Right atrium auricular region (tissue), 2 donors: ENCODE measurements around the gene PSMG4. TPM values are rescaled to one million over a fixed set of nuclear protein-coding genes. Genes with fewer than 3 reads are reported as not detected.

Experiments
- DNase-seq: peaks from one replicate; pipeline ENCODE4 v3.0.0-alpha.2; 2019; ENCODE audit warnings: low spot score
- H3K27ac ChIP-seq, 2 donors: fragments of 200-600 bp; sonication (generic); 1 replicate in 1 of 2; 2 replicates in 1 of 2; pipeline ENCODE4 v1.5.1; 2016 to 2019
- H3K27me3 ChIP-seq, 2 donors: fragments of 200-600 bp; sonication (generic); one replicate each; pipeline versions ENCODE4 v1.5.1 to v1.6.0; 2017 to 2019
- H3K36me3 ChIP-seq: fragments of 200-600 bp; sonication (generic); one replicate; pipeline ENCODE4 v1.5.1; 2016
- H3K4me1 ChIP-seq, 2 donors: fragments of 200-600 bp; sonication (generic); one replicate each; pipeline versions ENCODE4 v1.5.1 to v1.6.0; 2017 to 2019
- H3K4me3 ChIP-seq, 2 donors: fragments of 200-600 bp; sonication (generic); 1 replicate in 1 of 2; 2 replicates in 1 of 2; pipeline ENCODE4 v1.5.1; 2017 to 2019; ENCODE audit warnings: mild to moderate bottlenecking in 1 of 2, moderate library complexity in 1 of 2
- H3K9me3 ChIP-seq, 2 donors: fragments of 200-600 bp; sonication (generic); one replicate each; pipeline ENCODE4 v1.5.1; 2019
- total RNA-seq, 2 donors: library from RNA; depleted of rRNA; stranded (reverse); fragments of >200 nt; gene quantifications; one replicate each; pipeline ENCODE4 v1.1.0, GENCODE V29; 2016
- TF ChIP-seq, protein P1 (sequence below), 2 donors: fragments of 200-600 bp; sonication (generic); IDR thresholded peaks; one replicate each; pipeline ENCODE4 v1.5.1; 2019; ENCODE audit warnings: antibody characterized with exemption in 2 of 2

The PSMG4 gene
- total RNA-seq, 2 donors from 2014 or later = 4.4 to 10.4 TPM

GRCh38 chr6:3260296-3260695, 1.5 kb downstream of the PSMG4 start:
- H3K27me3 ChIP-seq = no peaks in the 10 kb centered on the region
- TF ChIP-seq, protein P1, sequence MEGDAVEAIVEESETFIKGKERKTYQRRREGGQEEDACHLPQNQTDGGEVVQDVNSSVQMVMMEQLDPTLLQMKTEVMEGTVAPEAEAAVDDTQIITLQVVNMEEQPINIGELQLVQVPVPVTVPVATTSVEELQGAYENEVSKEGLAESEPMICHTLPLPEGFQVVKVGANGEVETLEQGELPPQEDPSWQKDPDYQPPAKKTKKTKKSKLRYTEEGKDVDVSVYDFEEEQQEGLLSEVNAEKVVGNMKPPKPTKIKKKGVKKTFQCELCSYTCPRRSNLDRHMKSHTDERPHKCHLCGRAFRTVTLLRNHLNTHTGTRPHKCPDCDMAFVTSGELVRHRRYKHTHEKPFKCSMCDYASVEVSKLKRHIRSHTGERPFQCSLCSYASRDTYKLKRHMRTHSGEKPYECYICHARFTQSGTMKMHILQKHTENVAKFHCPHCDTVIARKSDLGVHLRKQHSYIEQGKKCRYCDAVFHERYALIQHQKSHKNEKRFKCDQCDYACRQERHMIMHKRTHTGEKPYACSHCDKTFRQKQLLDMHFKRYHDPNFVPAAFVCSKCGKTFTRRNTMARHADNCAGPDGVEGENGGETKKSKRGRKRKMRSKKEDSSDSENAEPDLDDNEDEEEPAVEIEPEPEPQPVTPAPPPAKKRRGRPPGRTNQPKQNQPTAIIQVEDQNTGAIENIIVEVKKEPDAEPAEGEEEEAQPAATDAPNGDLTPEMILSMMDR (IDR thresholded peaks at IDR 0.05) = no peak
- H3K27ac ChIP-seq = no peak overlapping the region
- H3K9me3 ChIP-seq = no peaks in the 10 kb centered on the region
- peaks cover 0 to 29% of the 10 kb centered on the region in 2 donors for H3K4me1 ChIP-seq
- no peak for DNase-seq
- H3K36me3 ChIP-seq = peaks cover 9% of the 10 kb centered on the region
- peak overlapping the region in 1 of 2 donors; percentile 99 for H3K4me3 ChIP-seq

DNA sequence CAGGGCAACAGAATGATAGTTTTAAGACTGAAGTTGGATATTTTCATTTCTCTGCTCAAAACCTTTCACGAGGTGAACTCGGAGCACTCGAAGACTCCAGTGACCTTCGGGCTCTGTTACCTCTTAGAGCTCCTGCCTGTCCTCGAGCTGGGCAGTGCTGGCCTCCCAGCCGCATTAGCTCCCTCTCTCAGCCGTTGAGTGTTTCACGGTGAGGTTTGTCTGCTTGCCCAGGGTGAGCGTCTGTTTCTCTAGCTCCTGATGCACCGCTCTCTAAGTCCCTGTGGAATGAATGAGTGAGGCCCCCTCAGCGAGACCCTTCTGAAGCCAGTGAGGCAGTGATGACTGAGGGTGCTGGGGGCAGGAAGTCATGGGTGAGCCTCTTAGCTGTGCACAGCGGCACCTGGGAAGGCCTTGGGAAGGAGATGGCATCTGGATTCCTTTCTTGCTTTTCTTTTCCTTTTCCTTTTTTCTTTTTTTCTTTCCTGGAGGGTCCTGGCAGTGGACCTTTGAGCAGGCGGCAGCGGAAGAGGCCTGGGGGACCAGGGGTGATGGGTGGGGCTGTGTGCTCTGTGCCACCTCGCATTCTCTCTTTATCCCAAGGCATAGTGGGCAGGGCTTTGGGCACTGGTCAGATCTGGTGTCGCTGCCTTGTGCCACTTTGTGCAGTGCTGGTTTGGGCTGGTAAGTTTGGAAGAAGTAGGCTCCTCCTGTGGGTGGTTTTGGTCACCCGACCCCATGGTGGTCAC, 2.2 kb downstream of the PSMG4 start:
- no peak for DNase-seq
- H3K27ac ChIP-seq = no peak overlapping the region
- peaks cover 9% of the 10 kb centered on the region for H3K36me3 ChIP-seq
- peaks cover 0 to 29% of the 10 kb centered on the region in 2 donors for H3K4me1 ChIP-seq
- TF ChIP-seq, protein P1 (IDR thresholded peaks at IDR 0.05) = no peak
- no peaks in the 10 kb centered on the region for H3K9me3 ChIP-seq
- no peak overlapping the region for H3K4me3 ChIP-seq
- H3K27me3 ChIP-seq = no peaks in the 10 kb centered on the region

DNA sequence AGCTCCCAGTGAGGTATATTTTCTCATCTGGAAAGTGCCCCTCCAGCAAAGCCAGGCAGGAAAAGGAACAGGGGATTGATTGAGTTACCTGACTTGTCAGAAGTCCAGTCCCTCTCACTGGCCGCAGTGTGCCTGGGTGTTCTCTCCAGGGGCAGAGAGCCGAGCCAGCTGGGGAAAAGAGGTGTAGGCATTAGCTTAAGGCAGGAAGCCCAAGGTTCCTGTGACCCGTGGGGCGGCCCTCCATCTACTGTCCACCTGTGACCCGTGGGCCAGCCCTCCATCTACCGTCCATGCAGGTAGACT, 2.7 kb downstream of the PSMG4 start:
- Histone ChIP-seq H3K9me3 (no peaks in the 10 kb centered on the region), H3K36me3 (peaks cover 9% of the 10 kb centered on the region), H3K4me3 (no peak overlapping the region), H3K27ac (no peak overlapping the region), H3K27me3 (no peaks in the 10 kb centered on the region), H3K4me1 (peaks cover 0 to 29% of the 10 kb centered on the region in 2 donors)
- TF ChIP-seq, protein P1 (IDR thresholded peaks at IDR 0.05) = no peak
- DNase-seq = no peak

DNA sequence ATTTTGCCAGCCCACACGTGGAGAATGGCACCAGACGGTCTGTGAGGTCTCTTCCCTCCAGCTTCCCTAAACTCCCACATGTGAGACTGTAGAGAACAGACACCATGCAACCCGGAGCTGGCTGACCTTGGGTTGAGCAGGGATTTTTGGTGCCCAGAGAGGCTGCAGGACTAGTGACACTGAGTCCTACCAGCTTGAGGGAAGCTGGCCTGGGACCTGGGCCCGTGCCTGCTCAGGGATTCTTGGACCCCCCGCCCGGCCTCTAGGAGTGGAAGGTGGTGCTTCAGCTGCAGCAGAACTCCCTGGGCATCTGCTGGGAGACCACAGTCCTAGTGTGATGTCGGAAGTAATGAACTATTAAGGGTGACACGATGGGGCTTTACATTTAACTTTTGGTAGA, 3.2 kb downstream of the PSMG4 start:
- H3K4me3 ChIP-seq = no peak overlapping the region
- H3K9me3 ChIP-seq = no peaks in the 10 kb centered on the region
- no peaks in the 10 kb centered on the region for H3K27me3 ChIP-seq
- DNase-seq = no peak
- TF ChIP-seq, protein P1 (IDR thresholded peaks at IDR 0.05) = no peak
- H3K4me1 ChIP-seq = peaks cover 0 to 29% of the 10 kb centered on the region in 2 donors
- H3K36me3 ChIP-seq = peaks cover 9% of the 10 kb centered on the region
- no peak overlapping the region for H3K27ac ChIP-seq

DNA sequence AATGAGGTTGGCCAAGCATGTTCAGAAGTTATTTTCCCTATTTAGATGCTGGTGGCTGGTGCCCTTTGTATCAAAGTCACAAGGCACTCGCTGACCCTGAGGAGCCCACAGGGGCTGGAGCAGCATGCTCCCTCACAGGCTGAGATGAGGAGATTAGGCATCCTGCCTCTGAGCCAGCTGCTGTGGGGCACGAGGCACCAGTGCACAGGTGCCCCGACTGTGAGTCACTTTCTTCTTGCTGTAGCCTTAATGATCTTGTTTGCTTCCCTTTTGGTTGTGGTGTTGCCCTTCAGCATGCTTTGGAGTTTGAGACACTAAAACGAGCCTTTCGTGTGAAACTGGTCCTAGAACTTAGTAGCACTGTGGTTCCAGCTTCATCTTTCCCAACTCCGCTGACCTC, 4.3 kb downstream of the PSMG4 start:
- Histone ChIP-seq H3K36me3 (peaks cover 9% of the 10 kb centered on the region), H3K27me3 (no peaks in the 10 kb centered on the region), H3K27ac (no peak overlapping the region), H3K9me3 (no peaks in the 10 kb centered on the region), H3K4me3 (no peak overlapping the region), H3K4me1 (peaks cover 0 to 28% of the 10 kb centered on the region in 2 donors)
- no peak for DNase-seq
- TF ChIP-seq, protein P1 (IDR thresholded peaks at IDR 0.05) = no peak

DNA sequence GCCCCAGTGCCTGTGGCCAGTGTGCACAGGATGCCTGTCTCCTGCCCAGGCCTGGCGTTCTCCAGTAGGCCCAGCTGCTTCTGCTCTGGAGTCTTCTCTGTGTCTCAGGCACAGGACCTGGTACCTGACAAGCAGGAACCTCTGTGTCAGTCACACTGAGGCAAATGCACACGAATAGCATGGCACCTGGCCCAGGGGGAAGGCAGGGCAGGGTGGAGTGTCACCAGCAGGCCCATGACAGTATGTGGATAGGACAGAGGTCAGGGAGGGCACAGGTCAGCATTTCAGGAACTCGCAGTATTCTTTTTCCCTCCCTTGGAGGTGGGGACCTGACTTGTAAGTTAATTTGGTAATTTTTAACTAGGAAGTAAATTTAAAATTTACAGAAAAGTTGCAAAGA, 5.6 kb downstream of the PSMG4 start:
- Histone ChIP-seq H3K4me3 (no peak overlapping the region), H3K4me1 (peaks cover 0 to 25% of the 10 kb centered on the region in 2 donors), H3K9me3 (no peaks in the 10 kb centered on the region), H3K36me3 (peaks cover 9% of the 10 kb centered on the region), H3K27ac (no peak overlapping the region), H3K27me3 (no peaks in the 10 kb centered on the region)
- TF ChIP-seq, protein P1 (IDR thresholded peaks at IDR 0.05) = no peak
- DNase-seq = no peak
